Mesenchymal stem cell (in vitro differentiated cells and primary cell): ENCODE measurements around the gene ERC2.

Experiments used
- DNase-seq: peaks from one replicate; pipeline ENCODE4 v3.0.0-alpha.2; 2013
- H2AFZ ChIP-seq: one replicate; pipeline ENCODE4 v1.6.1; 2013; ENCODE audit warnings: low read depth, mild to moderate bottlenecking, control low read depth, inconsistent platforms, low read length, moderate library complexity
- H2AK5ac ChIP-seq: 2 replicates; pipeline ENCODE4 v1.6.1; 2013; ENCODE audit warnings: low read length, moderate library complexity, mild to moderate bottlenecking, inconsistent platforms; ENCODE audit not compliant: severe bottlenecking
- H2BK120ac ChIP-seq: one replicate; pipeline ENCODE4 v1.6.1; 2013; ENCODE audit warnings: low read depth, mild to moderate bottlenecking, inconsistent platforms, low read length, moderate library complexity
- H2BK12ac ChIP-seq, 2 experiments: one replicate each; pipeline ENCODE4 v1.6.1; 2013; ENCODE audit warnings: inconsistent platforms in 2 of 2, low read length in 2 of 2, mild to moderate bottlenecking in 2 of 2, moderate library complexity in 2 of 2, control low read depth in 1 of 2
- H2BK15ac ChIP-seq: one replicate; pipeline ENCODE4 v1.6.1; 2013; ENCODE audit warnings: mild to moderate bottlenecking, low read depth, inconsistent platforms; ENCODE audit not compliant: poor library complexity, severe bottlenecking
- H2BK5ac ChIP-seq: 2 replicates; pipeline ENCODE4 v1.6.1; 2013; ENCODE audit warnings: low read depth, mild to moderate bottlenecking, low read length, control low read depth, inconsistent platforms; ENCODE audit not compliant: poor library complexity, severe bottlenecking
- H3K14ac ChIP-seq, 2 experiments: one replicate each; pipeline ENCODE4 v1.6.1; 2013; ENCODE audit warnings: inconsistent platforms in 2 of 2, low read length in 2 of 2, control low read depth in 1 of 2, mild to moderate bottlenecking in 1 of 2, moderate library complexity in 1 of 2
- H3K18ac ChIP-seq, 2 experiments: one replicate each; pipeline ENCODE4 v1.6.1; 2013; ENCODE audit warnings: inconsistent platforms in 2 of 2, low read length in 2 of 2, control low read depth in 1 of 2, low read depth in 1 of 2, mild to moderate bottlenecking in 1 of 2
- H3K23ac ChIP-seq, 2 experiments: one replicate each; pipeline ENCODE4 v1.6.1; 2013; ENCODE audit warnings: inconsistent platforms in 2 of 2, low read length in 2 of 2, mild to moderate bottlenecking in 2 of 2, moderate library complexity in 2 of 2, control low read depth in 1 of 2
- H3K27ac ChIP-seq: 2 replicates; pipeline ENCODE4 v1.5.1; 2013; ENCODE audit warnings: mild to moderate bottlenecking, moderate library complexity, low read length, control low read depth, inconsistent platforms; ENCODE audit not compliant: poor library complexity, severe bottlenecking
- H3K27me3 ChIP-seq, 2 experiments: 2 replicates each; pipeline versions ENCODE4 v1.6.1 to v1.7.0; 2013; ENCODE audit warnings: low read length in 2 of 2, mild to moderate bottlenecking in 2 of 2, moderate library complexity in 2 of 2, control low read depth in 1 of 2, inconsistent platforms in 1 of 2; ENCODE audit not compliant: control insufficient read depth in 1 of 2, insufficient read depth in 1 of 2
- H3K36me3 ChIP-seq, 2 experiments: 2 replicates each; pipeline versions ENCODE4 v1.6.1 to v1.7.0; 2013; ENCODE audit warnings: low read length in 2 of 2, control low read depth in 1 of 2, inconsistent platforms in 1 of 2, low read depth in 1 of 2, mild to moderate bottlenecking in 1 of 2; ENCODE audit not compliant: insufficient read depth in 2 of 2, control insufficient read depth in 1 of 2
- H3K4ac ChIP-seq, 2 experiments: one replicate each; pipeline ENCODE4 v1.6.1; 2013; ENCODE audit warnings: inconsistent platforms in 2 of 2, low read length in 2 of 2, mild to moderate bottlenecking in 2 of 2, moderate library complexity in 2 of 2, control low read depth in 1 of 2, low read depth in 1 of 2
- H3K4me1 ChIP-seq: 2 replicates; pipeline ENCODE4 v1.6.1; 2013; ENCODE audit warnings: low read depth, low read length, control low read depth; ENCODE audit not compliant: control insufficient read depth, insufficient read depth
- H3K4me2 ChIP-seq: 2 replicates; pipeline ENCODE4 v1.6.1; 2013; ENCODE audit warnings: low read length, mild to moderate bottlenecking, inconsistent platforms; ENCODE audit not compliant: poor library complexity, severe bottlenecking
- H3K4me3 ChIP-seq, 2 experiments: 2 replicates each; pipeline versions ENCODE4 v1.5.1 to v1.7.0; 2013; ENCODE audit warnings: low read length in 2 of 2, mild to moderate bottlenecking in 2 of 2, control low read depth in 1 of 2, low read depth in 1 of 2; ENCODE audit not compliant: insufficient read depth in 1 of 2
- H3K79me1 ChIP-seq: replicated peaks from 2 replicates; pipeline ENCODE4 v1.6.1; 2013; ENCODE audit warnings: mild to moderate bottlenecking, control low read depth, low read length, inconsistent platforms; ENCODE audit not compliant: poor library complexity, severe bottlenecking
- H3K9ac ChIP-seq: 2 replicates; pipeline ENCODE4 v1.7.0; 2013; ENCODE audit warnings: mild to moderate bottlenecking, low read length, moderate library complexity
- H3K9me3 ChIP-seq: 2 replicates; pipeline ENCODE4 v1.7.0; 2013; ENCODE audit warnings: mild to moderate bottlenecking, low read length; ENCODE audit not compliant: control insufficient read depth
- H4K8ac ChIP-seq: one replicate; pipeline ENCODE4 v1.6.1; 2013; ENCODE audit warnings: inconsistent platforms, mild to moderate bottlenecking, low read length, moderate library complexity
- H4K91ac ChIP-seq: one replicate; pipeline ENCODE4 v1.6.1; 2013; ENCODE audit warnings: mild to moderate bottlenecking, low read length, inconsistent platforms
- WGBS: methylation state at CpG from one replicate; pipeline ENCODE4 v1.1.7; 2013; ENCODE audit warnings: mixed read lengths; 5-methylcytosine and 5-hydroxymethylcytosine counted together

ERC2 gene

DNA sequence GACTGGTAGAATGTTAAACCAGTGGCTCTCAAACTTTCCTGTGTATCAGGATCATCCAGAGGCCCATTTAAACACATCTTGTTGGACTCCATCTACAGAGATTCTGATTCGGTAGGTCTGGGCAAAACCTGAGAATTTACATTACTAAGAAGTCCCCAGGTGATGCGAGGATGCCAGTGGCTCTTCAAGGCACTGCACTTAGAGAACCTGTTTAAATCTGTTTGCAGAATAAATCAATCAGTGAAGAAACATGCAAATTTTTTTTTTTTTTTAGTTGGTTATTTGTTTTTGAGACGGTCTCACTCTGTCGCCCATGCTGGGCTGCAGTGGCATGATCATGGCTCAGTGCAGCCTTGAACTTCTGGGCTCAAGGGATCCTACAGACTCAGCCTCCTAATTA lies 863.4 kb downstream of the ERC2 start:
- H2BK15ac ChIP-seq, result no peak overlapping the region
- H3K14ac ChIP-seq, result no peak overlapping the region
- no peak overlapping the region for H4K91ac ChIP-seq
- no peak overlapping the region for H2BK120ac ChIP-seq
- H2BK5ac ChIP-seq, result no peak overlapping the region
- no peak overlapping the region for H3K18ac ChIP-seq
- H3K79me1 ChIP-seq, result no peaks in the 10 kb centered on the region
- no peak overlapping the region for H3K23ac ChIP-seq
- no peaks in the 10 kb centered on the region for H3K4me1 ChIP-seq
- no peak overlapping the region for H3K4me3 ChIP-seq
- H3K9me3 ChIP-seq, result peaks cover 2% of the 10 kb centered on the region
- no peak overlapping the region for H3K4ac ChIP-seq
- DNase-seq, result no peak
- peaks cover 0 to 33% of the 10 kb centered on the region in 2 experiments for H3K27me3 ChIP-seq
- H4K8ac ChIP-seq, result no peak overlapping the region
- no peak overlapping the region for H2BK12ac ChIP-seq
- 97% methylated on average over 4 of the region's 4 CpGs for WGBS
- H3K27ac ChIP-seq, result no peak overlapping the region
- H3K4me2 ChIP-seq, result no peak overlapping the region
- H3K36me3 ChIP-seq, result no peaks in the 10 kb centered on the region
- H3K9ac ChIP-seq, result no peak overlapping the region
- H2AK5ac ChIP-seq, result no peak overlapping the region
- H2AFZ ChIP-seq, result no peak overlapping the region

DNA sequence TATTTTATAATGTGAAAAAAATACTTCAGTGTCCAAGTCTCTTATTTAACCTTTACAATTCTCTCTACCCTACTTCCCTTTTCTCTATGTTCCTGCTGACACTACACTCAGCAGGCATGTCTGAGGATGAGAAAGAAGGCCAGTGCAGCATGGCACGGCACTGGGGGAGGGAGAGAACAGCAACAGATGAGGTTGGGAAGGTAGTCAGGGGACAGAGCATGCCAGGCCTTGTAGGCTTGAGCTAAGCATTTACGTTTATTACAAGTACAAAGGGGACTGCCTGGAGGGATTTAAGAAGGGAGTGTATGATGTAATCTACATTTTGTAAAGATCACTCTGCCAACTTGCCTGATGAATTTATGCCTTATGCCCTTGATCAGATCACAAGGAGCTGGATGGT lies 863.9 kb downstream of the ERC2 start:
- H3K9ac ChIP-seq, result no peak overlapping the region
- no peak overlapping the region for H2BK5ac ChIP-seq
- no peak overlapping the region for H2AK5ac ChIP-seq
- no peak overlapping the region for H2BK120ac ChIP-seq
- H3K4ac ChIP-seq, result no peak overlapping the region
- H4K91ac ChIP-seq, result peak overlapping the region; percentile 43
- 100% methylated on average over 2 of the region's 2 CpGs for WGBS
- no peak for DNase-seq
- no peak overlapping the region for H3K14ac ChIP-seq
- no peaks in the 10 kb centered on the region for H3K4me1 ChIP-seq
- H2AFZ ChIP-seq, result no peak overlapping the region
- no peak overlapping the region for H2BK15ac ChIP-seq
- no peak overlapping the region for H3K27ac ChIP-seq
- H3K27me3 ChIP-seq, result peaks cover 0 to 33% of the 10 kb centered on the region in 2 experiments
- H3K9me3 ChIP-seq, result peaks cover 2% of the 10 kb centered on the region
- no peaks in the 10 kb centered on the region for H3K36me3 ChIP-seq
- no peak overlapping the region for H3K23ac ChIP-seq
- H4K8ac ChIP-seq, result no peak overlapping the region
- H3K79me1 ChIP-seq, result no peaks in the 10 kb centered on the region
- H3K4me3 ChIP-seq, result no peak overlapping the region
- no peak overlapping the region for H3K18ac ChIP-seq
- H2BK12ac ChIP-seq, result no peak overlapping the region
- no peak overlapping the region for H3K4me2 ChIP-seq

DNA sequence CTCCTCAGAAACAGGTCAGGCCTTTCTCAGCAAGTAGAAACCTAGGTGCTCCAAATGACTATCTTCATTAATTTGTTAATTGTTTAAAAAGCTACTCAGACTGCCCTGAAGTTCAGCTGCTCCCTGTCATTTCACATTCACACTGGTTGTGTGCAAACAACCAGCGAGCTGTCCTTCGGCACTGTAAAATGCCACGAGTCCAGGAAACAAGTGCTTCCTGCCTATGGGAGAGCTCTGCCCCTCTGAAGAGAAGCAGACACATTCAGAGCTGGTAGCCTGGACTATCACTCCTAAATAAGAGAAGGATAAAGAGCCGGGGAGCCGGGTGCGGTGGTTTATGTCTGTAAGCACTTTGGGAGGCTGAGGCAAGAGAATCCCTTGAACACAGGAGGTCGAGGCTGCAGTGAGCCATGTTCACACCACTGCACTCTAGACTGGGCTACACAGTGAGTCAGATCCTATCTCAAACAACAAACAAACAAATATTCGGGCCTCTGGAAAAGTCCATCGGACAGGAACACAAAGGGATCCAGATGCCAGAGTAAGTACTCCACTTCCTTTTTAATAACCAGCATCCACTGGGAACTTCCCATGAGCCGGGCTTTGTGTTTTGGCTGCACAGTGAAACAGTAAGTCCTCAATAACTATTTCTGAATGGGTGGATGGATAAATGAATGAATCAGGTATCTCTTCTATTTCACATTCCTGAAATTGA lies 866.7 kb downstream of the ERC2 start:
- H3K36me3 ChIP-seq, result no peaks in the 10 kb centered on the region
- H3K27me3 ChIP-seq, result peaks cover 0 to 26% of the 10 kb centered on the region in 2 experiments
- H2BK15ac ChIP-seq, result no peak overlapping the region
- H4K91ac ChIP-seq, result no peak overlapping the region
- DNase-seq, result peak; percentile 56
- H3K23ac ChIP-seq, result no peak overlapping the region
- 10% methylated on average over 10 of the region's 10 CpGs for WGBS
- no peak overlapping the region for H3K4ac ChIP-seq
- no peak overlapping the region for H2BK120ac ChIP-seq
- no peak overlapping the region for H2AFZ ChIP-seq
- H3K4me1 ChIP-seq, result no peaks in the 10 kb centered on the region
- H3K9ac ChIP-seq, result no peak overlapping the region
- peak overlapping the region; percentile 41 to 78 for H3K18ac ChIP-seq
- no peak overlapping the region for H2AK5ac ChIP-seq
- no peak overlapping the region for H3K14ac ChIP-seq
- H2BK12ac ChIP-seq, result no peak overlapping the region
- no peak overlapping the region for H3K4me3 ChIP-seq
- H3K79me1 ChIP-seq, result no peaks in the 10 kb centered on the region
- H2BK5ac ChIP-seq, result no peak overlapping the region
- no peaks in the 10 kb centered on the region for H3K9me3 ChIP-seq
- no peak overlapping the region for H3K27ac ChIP-seq
- no peak overlapping the region for H3K4me2 ChIP-seq
- no peak overlapping the region for H4K8ac ChIP-seq

DNA sequence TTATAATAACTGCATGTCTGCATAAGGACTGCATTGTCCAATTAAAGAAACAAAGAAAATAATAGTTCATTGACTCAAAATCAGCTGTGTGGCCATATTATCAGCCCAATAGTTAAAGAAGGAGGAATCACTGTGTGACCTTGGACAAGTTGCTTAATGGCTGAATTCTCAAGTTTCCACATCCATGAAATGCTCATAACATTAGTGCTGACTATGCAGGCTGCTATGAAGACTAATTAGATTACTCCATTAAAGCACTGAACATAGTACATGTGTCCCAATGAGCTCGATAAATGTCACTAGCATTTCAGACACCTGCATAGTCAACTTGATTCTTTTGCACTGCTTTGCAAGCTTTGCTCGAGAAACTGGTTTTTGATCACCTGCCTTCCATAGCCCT lies 870.0 kb downstream of the ERC2 start:
- no peak overlapping the region for H3K27ac ChIP-seq
- no peak overlapping the region for H4K91ac ChIP-seq
- H3K23ac ChIP-seq, result no peak overlapping the region
- H3K9ac ChIP-seq, result no peak overlapping the region
- H2BK5ac ChIP-seq, result no peak overlapping the region
- H3K14ac ChIP-seq, result no peak overlapping the region
- no peak overlapping the region for H2AK5ac ChIP-seq
- H2AFZ ChIP-seq, result no peak overlapping the region
- no peak overlapping the region for H3K4me3 ChIP-seq
- no peaks in the 10 kb centered on the region for H3K4me1 ChIP-seq
- H3K4ac ChIP-seq, result no peak overlapping the region
- H2BK15ac ChIP-seq, result no peak overlapping the region
- no peak overlapping the region for H2BK120ac ChIP-seq
- no peak overlapping the region for H4K8ac ChIP-seq
- H3K9me3 ChIP-seq, result no peaks in the 10 kb centered on the region
- no peak overlapping the region for H3K18ac ChIP-seq
- no peak overlapping the region for H3K4me2 ChIP-seq
- WGBS, result 93% methylated on average over 2 of the region's 2 CpGs
- no peaks in the 10 kb centered on the region for H3K36me3 ChIP-seq
- no peak for DNase-seq
- H3K79me1 ChIP-seq, result no peaks in the 10 kb centered on the region
- peaks cover 0 to 46% of the 10 kb centered on the region in 2 experiments for H3K27me3 ChIP-seq
- H2BK12ac ChIP-seq, result no peak overlapping the region
